RKO (cell line): ENCODE results near the gene CCDC68.

ENCODE experiments used
- DNase-seq: peaks from one replicate; pipeline ENCODE4 v3.0.0-alpha.2; 2016; ENCODE audit warnings: low spot score

CCDC68 gene

DNA sequence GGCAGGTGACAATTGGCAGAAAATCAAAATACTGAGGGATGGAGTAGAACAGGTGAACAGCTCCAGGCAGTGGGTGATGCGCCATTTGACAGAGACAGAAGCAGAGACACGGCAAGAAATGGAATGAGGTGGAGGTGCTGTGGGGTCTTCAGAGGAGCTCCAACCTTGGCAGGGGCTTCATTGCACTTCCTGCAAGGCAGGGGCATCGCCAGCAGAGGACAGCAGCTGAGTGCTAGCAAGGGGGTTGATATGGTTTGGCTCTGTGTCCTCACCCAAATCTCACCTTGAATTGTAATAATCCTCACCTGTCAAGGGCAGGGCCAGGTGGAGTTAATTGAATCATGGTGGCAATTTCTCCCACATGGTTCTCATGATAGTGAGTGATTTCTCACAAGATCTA is 42.8 kb downstream of the CCDC68 start:
- DNase-seq = no peak

DNA sequence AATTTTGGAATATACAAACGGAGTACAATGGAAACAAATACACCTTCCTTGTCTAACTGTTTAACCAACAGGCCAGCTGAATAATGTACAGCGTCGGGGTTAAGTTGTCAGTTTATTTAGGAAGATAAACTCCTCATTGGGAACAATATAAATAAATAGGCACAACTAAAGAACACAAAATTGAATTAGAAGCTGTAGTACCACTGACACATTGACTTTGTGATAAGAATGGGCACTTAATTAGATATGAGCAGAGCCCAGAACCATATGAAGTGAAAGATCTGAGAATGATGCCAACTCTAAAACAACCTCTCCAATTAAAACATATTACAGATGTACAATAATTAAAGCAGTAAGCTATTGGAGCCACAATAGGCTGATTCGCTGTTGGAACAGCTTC is 44.4 kb downstream of the CCDC68 start:
- DNase-seq = no peak

DNA sequence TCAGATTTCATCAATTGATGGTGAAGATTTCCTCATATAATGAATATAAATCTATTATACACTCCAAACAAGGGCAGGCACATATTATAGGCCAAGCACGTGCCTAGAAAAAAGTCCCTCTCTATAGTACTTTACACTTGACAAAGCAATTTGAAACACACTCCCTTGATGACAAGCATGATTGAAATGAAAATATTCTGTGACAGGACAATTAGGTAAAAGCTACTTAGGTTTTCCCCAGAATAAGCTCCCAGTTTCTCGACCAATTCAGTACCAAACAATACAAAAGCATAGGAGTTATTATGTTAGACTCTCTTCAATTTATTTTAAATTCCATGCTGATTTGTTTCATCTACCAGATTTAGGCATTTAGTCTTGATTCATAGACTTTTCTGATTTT is 47.7 kb downstream of the CCDC68 start:
- DNase-seq = no peak

DNA sequence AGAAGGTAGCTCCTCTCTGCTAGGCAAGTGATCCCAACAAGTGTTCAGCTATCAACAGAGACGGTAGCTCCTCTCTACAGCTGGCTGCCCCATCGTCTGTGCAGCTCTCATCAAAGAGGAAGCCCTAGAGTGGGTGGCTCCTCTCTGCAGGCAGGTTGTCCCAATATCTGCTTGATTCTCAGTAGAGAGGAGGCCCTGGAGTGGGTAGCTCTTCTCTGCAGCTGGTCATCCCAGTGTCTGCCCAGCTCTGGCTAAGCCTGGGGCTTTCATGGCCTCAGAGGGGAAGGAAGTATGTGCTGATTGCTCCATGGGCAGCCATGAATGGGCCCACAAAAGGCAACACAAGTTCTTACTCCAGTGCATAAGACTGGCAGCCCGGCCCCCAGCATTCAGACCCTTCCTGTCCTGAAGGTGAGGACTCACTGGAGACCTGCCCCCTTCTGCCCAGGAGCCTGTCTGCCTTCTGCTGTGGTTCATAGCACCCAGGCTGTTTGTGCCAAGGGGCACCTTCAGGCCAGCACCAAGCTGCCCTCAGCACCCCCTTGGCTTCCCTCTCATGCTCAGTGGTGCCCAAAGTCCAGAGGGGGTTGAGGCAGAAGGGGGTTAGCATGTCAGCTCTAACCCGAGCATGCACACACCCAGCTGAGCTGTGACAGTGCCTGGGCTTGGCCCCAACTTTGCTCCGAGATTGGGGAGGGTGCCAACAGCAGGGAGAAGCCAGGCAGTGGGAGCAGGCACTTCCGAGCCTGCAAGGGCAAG is 48.9 kb downstream of the CCDC68 start:
- no peak for DNase-seq

DNA sequence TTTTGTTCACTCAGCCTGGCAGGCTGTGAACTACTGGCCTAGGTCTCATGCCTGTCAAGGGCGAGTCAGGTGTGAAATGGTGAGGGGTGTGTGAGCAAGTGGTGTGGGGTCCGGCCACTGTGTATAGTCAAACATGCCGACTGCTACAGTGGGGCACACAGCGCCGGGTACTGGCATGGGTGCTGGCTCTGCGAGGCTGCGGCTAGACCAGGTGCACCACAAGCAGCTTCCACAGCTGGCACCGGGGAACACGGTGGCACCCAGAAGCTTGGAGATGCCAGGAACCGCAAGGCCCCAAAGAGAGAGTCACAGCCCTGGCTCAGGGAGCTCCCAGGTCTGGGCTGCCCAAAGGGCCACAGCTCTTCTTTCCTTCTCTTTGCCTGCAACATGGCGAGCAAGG is 49.7 kb downstream of the CCDC68 start:
- DNase-seq = no peak

DNA sequence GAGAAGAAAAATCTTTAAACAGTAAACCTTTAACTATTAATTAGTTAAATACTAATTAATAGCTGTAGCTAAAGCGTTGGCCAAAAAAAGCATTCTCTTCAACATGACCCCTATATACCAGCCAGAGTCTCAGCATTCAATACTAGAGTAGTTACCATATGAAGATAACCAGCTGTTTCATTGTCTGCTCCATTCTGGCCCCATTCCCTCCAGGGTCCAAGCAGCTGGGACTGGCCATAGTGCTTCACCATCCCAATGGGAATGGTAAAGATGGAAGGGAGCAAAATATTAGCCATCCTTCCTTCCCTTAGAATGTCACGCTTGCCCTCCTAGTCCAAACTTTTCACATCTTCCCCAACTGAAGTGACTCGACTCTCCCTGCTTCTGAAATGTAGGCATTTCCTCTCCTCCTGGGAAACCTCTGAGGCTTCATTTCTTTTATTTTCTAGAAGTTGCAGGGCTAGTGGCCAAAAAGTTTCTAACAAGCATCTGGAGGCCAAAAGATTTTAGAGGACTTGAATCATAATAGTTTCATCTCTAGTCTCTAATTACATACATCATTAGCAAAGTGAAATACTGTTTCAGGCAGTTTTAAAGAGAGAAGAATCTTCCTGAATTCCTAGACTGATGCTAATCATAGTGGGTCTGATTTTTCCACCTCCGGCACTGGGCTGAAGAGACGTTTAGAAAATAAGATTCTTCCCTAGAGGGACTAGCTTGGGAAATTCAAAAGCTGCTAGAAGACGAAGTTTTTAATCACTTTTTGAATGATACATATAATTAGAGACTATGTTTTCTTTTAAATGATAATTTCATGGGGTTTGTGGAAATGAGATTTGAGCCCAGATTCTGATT is 52.7 kb downstream of the CCDC68 start:
- no peak for DNase-seq

DNA sequence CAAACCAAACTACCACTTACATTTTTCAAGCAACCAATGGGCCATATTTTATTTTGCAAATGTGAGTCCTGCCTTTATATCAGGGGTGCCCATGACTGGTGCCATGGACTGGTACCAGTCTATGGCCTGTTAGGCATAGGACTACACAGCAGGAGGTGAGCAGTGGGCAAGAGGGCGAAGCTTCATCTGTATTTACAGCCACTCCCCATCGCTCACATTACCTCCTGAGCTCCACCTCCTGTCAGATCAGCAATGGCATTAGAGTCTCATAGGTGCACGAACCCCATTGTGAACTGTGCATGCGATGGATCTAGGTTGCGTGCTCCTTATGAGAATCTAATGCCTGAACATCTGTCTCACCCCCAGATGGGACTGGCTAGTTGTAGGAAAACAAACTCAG is 53.6 kb downstream of the CCDC68 start:
- no peak for DNase-seq

DNA sequence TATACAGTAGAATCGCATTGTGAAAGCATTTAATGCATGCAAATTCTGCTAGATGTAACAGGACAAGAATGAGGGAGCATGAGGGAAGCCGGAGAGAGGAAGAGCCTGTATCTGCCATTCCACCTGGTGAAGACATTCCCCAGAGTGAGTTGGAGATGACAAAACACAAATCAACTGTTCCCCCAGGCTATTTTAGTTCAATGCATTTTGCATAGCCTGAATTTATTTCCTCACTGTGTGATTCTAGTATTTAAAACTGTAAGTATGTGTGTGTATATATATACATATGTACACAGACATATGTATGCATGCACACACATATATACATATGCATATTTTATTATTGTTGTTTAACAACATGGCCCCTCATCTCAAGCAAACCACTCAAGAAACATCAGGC is 54.7 kb downstream of the CCDC68 start:
- no peak for DNase-seq

DNA sequence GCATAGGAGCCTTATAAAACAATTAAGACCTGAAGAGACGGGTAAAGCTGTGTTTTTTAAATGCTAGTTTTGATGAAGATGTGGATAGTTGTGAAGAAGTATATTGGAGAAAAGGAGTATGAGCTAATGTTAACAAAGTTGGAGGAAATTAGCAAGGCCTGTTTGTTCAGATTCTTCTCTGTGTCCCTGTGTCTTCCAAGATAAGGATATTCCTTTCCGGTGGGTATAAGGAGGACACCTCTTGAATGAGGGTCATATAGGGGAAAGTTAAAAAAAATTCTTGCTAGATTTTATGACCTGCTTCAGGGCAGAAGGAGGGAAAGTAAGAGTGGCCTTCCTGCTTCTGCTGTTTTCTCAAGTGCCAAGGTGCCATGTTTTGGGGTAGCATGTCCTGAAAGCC is 59.0 kb downstream of the CCDC68 start:
- DNase-seq = no peak

DNA sequence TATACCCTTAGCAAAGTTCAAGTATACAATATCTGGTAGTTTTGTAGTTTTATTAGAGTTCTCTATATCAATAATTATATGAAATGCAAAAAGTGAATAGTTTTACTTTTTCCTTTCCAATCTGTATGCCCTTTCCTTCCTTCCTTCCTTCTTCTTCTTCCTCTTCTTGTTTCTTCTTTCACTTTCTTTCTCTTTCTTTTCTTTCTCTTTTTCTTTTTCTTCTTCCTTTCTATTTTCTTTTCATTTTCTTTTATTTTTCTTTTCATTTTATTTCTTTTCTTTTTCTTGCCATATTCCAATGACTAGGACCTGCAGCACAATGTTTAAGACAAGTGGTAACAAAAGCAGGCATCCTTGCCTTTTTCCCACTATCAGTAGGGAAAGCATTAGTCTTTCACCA is 59.8 kb downstream of the CCDC68 start:
- no peak for DNase-seq

DNA sequence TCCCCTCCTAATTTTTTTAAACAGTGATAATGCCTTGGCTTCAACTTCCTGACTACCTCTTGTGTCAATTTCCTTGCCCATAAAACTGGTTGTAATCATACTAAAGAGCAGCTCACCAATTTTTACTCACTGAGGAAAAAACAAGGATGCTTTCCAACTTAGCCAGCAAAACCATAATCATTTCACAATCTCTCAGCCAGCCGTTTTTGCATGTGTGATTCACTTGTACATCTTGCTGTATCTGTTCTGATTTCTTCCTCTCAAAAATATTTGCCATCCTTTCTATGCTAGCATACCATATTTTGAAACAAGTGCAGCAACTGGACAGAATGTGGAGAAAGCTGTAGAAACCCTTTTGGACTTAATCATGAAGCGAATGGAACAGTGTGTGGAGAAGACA is 70.3 kb downstream of the CCDC68 start:
- no peak for DNase-seq

DNA sequence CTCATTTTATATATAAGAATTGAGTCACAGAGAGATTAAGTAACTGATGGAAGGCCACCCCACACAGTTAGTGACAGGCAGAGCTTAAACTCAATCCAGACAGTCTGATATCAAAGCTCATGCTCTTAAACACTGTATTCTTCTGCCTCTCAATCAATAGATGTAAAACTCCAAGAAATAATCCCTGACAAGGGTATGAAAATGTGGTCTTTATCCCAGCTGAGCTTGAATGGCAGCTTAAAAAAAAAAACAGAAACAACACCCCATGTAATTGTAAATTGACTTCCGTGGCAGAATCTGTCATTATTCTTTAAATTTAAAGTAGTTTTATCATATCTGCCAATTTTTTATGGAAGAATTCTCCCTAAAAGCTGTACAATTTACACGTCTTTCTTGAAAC is 70.9 kb downstream of the CCDC68 start:
- DNase-seq = no peak

DNA sequence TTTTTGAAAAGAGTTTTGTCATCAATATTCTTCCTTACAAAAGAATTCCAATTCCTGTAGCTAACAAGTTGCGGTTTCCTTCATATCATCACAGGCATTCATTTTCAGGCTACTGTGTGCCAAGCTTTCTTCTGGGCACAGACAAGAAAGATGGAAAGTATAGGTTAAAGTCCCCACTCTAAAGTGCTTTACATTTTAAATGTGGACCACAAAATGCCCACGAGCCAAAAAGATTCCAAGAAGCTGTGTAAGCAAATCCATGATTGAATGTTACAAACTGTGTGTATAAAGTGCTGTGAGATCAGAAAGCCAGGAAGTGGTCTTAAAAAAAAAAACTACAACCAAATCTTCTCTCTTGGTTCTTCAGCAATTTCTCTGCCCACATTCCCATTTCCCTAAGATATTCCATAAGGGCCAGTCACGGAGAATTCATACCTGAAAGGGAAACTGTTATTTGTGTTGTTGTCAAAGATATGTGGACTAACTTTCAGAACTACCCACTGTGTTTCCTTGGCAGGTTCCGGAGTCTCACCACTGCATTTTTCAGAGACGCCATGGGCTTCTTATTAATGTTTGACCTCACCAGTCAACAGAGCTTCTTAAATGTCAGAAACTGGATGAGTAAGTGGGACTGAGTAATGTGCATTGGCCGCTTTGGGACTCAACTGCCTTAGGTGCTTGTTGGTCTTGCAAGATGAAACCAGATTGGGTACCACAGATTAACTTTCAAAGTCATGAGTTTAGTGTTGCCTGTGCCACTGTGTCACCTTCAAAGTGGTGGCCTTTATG is 75.3 kb downstream of the CCDC68 start:
- DNase-seq = no peak

DNA sequence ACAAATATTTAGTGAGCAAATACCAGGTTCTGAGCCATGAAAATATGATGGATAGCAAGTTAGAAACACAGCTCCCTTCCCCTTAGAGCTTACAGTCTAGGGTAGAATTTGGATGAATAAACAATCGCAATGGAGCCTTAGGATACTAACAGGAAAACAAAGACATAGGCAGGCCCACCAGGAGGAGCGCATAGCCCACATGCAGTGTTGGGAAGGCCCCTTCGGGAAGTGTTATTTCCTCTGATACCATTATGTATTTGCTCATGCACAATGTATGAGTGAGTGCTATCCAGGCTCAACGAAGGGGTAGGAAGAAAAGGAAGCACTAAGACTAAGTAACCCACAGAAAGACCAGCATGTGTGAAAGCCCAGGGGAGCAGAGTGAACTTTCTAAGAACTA is 76.9 kb downstream of the CCDC68 start:
- DNase-seq = no peak

DNA sequence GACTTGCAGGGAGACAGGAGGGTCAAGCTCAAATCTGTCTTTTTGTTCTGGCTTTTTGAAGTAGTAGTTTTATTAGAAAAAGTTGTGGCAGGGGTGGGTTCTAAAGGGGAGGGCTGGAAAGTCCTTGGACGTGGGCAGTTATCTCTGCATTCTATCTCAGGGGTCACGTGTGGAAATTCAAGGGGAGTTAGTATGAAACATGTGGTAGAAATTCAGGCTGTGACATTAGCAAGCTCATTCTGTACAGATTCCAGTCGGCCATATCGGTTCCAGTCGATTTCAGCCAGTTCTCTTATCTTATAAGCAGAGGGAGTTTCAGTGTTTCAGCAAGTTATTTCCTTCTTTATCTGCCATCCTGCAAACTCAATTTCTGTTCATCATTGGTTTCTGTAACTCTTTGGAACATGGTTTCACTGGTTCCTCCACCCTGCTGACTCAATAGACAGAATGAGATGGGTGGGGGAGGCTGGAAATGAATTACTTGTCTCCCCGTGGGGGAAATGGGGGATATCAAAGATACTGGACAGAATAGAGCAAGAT is 78.0 kb downstream of the CCDC68 start:
- no peak for DNase-seq

DNA sequence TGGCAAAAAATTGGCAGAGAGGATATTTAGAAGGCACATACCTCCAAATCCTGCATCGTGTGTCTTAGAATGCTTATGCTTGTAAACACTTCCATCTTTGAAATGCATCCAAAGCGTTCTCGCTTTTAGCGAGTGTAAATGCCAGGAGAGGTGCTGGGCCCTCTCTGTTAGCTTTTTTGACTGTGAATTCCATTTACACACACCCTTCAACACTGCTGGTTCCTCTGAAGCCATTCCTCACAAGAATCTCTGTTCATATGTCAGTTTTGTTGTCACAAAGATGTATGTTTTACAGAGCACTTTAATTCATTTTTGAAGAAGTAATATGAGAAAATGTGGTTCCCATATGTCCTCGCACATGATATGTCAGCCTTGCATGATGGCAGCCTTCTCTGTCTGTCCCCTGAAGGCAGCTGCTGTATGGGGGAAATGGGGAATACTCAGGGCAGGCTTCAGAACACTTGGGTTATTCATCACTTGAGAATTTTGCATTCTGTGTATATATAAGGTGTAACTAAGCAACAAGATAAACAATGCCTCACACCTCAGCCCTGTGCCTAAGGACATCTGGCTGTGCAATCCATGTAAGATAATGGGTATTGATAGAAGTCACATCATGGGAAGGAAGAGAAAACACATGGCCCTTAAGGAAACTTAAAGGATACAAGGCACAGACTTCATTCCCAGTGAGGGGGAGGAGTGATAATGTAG is 78.7 kb downstream of the CCDC68 start:
- peak; percentile 21 for DNase-seq

DNA sequence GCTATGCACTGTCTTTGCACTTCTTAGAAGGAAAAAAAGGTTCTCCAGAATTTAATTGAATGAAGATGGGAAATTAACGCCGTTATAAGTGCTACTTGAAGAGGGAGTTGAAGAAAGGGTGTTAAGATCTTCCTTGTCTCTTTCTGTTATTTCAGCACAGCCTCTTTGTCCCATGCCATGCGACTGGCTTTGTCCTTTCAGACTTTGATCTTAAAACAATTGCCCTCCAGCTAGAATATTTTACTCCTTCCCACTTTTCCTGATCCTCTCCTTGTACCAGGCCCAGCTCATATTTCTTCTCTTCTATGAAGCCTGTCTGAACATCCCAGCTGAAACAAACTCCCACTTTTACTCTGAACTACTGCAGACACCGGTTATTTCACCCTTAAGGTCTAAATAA is 79.6 kb downstream of the CCDC68 start:
- no peak for DNase-seq

DNA sequence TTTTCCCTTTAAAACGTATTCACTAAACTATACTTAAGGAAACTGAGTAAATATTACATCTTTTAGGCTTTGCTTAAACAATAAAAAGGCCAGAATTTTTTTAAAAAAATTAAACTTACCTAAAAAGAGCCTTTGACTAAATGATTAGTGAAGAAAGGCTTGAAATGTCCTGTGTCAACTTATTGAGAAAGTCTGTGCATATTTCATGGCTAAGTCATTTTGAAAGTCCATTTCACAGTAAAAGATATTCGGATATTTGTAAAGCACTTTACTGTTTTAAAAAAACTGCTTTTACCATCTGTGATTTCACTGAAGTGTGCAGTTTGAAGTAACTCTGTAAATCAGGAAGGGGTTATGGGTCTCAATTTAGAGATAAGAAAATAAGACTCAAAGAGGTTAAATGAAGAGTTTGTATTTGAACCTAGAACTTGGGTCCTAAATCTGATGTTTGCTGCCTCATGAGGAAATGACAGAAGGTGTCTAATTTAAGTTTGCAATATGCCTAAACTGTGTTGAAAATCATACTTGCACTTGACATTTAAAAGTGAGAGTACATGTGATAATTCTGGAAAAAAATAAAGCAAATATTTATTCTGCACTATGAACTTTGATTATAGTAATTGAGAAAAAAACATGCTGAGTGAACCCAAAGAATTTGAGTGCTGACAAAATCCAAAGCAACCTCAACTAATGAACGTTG is 80.5 kb downstream of the CCDC68 start:
- no peak for DNase-seq

DNA sequence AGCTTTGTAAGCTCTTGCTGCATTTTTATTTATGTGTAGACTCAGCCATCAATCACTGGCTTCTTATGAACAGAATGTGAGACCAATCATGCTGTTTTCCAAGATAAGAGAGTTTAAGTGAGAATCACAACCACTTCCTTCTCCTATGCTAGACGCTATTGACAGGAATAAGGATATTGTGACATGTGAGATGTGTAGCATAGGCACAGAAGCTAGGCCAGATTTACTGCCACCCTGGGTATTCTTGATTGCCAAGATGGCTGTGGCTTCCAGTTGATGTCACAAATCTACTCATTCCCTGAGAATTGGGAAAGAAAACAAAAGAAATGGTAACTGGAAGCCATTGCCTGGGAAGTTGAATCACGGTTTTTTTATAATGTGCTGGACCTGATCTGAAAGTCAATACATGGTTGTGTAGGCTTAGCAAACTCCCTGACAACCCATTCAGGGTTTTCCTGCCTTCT is 81.1 kb downstream of the CCDC68 start:
- DNase-seq = no peak

DNA sequence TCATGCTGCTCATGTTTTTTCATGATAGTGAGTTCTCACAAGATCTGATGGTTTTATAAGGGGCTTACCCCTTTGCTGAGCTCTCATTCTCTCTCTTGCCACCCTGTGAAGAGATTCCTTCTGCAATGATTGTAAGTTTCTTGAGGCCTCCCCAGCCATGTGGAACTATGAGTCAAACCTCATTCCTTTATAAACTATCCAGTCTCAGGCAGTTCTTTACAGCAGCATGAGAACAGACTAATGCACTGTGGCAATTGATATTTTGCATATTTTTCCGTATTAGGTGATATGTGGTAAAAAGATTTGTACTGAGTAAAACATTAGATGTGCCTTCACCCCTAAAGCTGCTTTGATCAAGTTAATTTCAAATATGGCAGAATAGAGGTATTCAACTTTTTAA is 82.2 kb downstream of the CCDC68 start:
- no peak for DNase-seq

DNA sequence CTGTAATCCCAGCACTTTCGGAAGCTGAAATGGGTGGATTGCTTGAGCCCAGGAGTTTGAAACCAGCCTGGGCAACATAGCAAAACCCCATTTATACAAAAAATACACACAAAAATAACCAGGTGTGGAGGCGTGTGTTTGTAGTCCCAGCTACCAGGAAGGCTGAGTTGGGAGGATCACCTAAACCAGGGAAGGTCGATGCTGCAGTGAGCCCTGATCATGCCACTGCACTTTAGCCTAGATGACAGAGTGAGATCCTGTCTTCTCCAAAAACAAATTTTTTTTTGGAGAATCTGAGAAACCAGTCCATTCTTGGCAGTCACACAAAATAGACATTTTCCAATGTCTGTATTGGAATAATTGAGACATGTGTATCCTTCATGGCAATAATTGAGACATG is 84.2 kb downstream of the CCDC68 start:
- no peak for DNase-seq
